Measurements from ENCODE around the gene TAF1C.

The TAF1C gene

GRCh38 chr16:84182680-84183571 lies 3.9 kb downstream of the TAF1C start:
- no peak for DNase-seq

- no peak for DNase-seq
Measured at GRCh38 chr16:84182104-84182503, 4.8 kb downstream of the TAF1C start.

- DNase-seq, result no peak
Measured at GRCh38 chr16:84181144-84181915, 5.5 kb downstream of the TAF1C start.

- no peak for DNase-seq
Measured at GRCh38 chr16:84180519-84181140, 6.2 kb downstream of the TAF1C start.

- no peak for DNase-seq
Measured at GRCh38 chr16:84179612-84180320, 7.1 kb downstream of the TAF1C start.

GRCh38 chr16:84178892-84179611 lies 7.8 kb downstream of the TAF1C start:
- no peak for DNase-seq

- DNase-seq, result no peak
Measured at GRCh38 chr16:84178146-84178765, 8.6 kb downstream of the TAF1C start.

- no peak for DNase-seq
Measured at GRCh38 chr16:84177741-84178073, 9.2 kb downstream of the TAF1C start.

GRCh38 chr16:84176192-84177053 lies 10.4 kb downstream of the TAF1C start:
- DNase-seq, result no peak

- DNase-seq, result peak; percentile 0
Measured at GRCh38 chr16:84175350-84176081, 11.3 kb downstream of the TAF1C start.

GRCh38 chr16:84174396-84174795 lies 12.5 kb downstream of the TAF1C start:
- no peak for DNase-seq

- no peak for DNase-seq
Measured at GRCh38 chr16:84169765-84170310, 17.0 kb downstream of the TAF1C start.

- no peak for DNase-seq
Measured at GRCh38 chr16:84166796-84167695, 19.8 kb downstream of the TAF1C start.

GRCh38 chr16:84165746-84166145 lies 21.1 kb downstream of the TAF1C start:
- no peak for DNase-seq

GRCh38 chr16:84161801-84162200 lies 25.1 kb downstream of the TAF1C start:
- DNase-seq, result no peak

- no peak for DNase-seq
Measured at GRCh38 chr16:84161037-84161436, 25.8 kb downstream of the TAF1C start.

- no peak for DNase-seq
Measured at GRCh38 chr16:84159800-84160199, 27.1 kb downstream of the TAF1C start.

GRCh38 chr16:84159007-84159406 lies 27.9 kb downstream of the TAF1C start:
- no peak for DNase-seq

GRCh38 chr16:84156342-84156784 lies 30.5 kb downstream of the TAF1C start:
- DNase-seq, result peak; percentile 9

Measured in NCI-H2029 (cell line).